Mesenchymal stem cell (in vitro differentiated cells and primary cell): ENCODE measurements around the gene LIPE. TPM values are rescaled to one million over a fixed set of nuclear protein-coding genes. Genes with fewer than 3 reads are reported as not detected.

Source experiments
- DNase-seq: peaks from one replicate; pipeline ENCODE4 v3.0.0-alpha.2; 2013
- H2AFZ ChIP-seq: one replicate; pipeline ENCODE4 v1.6.1; 2013; ENCODE audit warnings: low read depth, mild to moderate bottlenecking, control low read depth, inconsistent platforms, low read length, moderate library complexity
- H2AK5ac ChIP-seq: 2 replicates; pipeline ENCODE4 v1.6.1; 2013; ENCODE audit warnings: low read length, moderate library complexity, mild to moderate bottlenecking, inconsistent platforms; ENCODE audit not compliant: severe bottlenecking
- H2BK120ac ChIP-seq: one replicate; pipeline ENCODE4 v1.6.1; 2013; ENCODE audit warnings: low read depth, mild to moderate bottlenecking, inconsistent platforms, low read length, moderate library complexity
- H2BK12ac ChIP-seq, 2 experiments: one replicate each; pipeline ENCODE4 v1.6.1; 2013; ENCODE audit warnings: inconsistent platforms in 2 of 2, low read length in 2 of 2, mild to moderate bottlenecking in 2 of 2, moderate library complexity in 2 of 2, control low read depth in 1 of 2
- H2BK15ac ChIP-seq: one replicate; pipeline ENCODE4 v1.6.1; 2013; ENCODE audit warnings: mild to moderate bottlenecking, low read depth, inconsistent platforms; ENCODE audit not compliant: poor library complexity, severe bottlenecking
- H2BK5ac ChIP-seq: 2 replicates; pipeline ENCODE4 v1.6.1; 2013; ENCODE audit warnings: low read depth, mild to moderate bottlenecking, low read length, control low read depth, inconsistent platforms; ENCODE audit not compliant: poor library complexity, severe bottlenecking
- H3K14ac ChIP-seq, 2 experiments: one replicate each; pipeline ENCODE4 v1.6.1; 2013; ENCODE audit warnings: inconsistent platforms in 2 of 2, low read length in 2 of 2, control low read depth in 1 of 2, mild to moderate bottlenecking in 1 of 2, moderate library complexity in 1 of 2
- H3K18ac ChIP-seq, 2 experiments: one replicate each; pipeline ENCODE4 v1.6.1; 2013; ENCODE audit warnings: inconsistent platforms in 2 of 2, low read length in 2 of 2, control low read depth in 1 of 2, low read depth in 1 of 2, mild to moderate bottlenecking in 1 of 2
- H3K23ac ChIP-seq, 2 experiments: one replicate each; pipeline ENCODE4 v1.6.1; 2013; ENCODE audit warnings: inconsistent platforms in 2 of 2, low read length in 2 of 2, mild to moderate bottlenecking in 2 of 2, moderate library complexity in 2 of 2, control low read depth in 1 of 2
- H3K27ac ChIP-seq: 2 replicates; pipeline ENCODE4 v1.5.1; 2013; ENCODE audit warnings: mild to moderate bottlenecking, moderate library complexity, low read length, control low read depth, inconsistent platforms; ENCODE audit not compliant: poor library complexity, severe bottlenecking
- H3K27me3 ChIP-seq, 2 experiments: 2 replicates each; pipeline versions ENCODE4 v1.6.1 to v1.7.0; 2013; ENCODE audit warnings: low read length in 2 of 2, mild to moderate bottlenecking in 2 of 2, moderate library complexity in 2 of 2, control low read depth in 1 of 2, inconsistent platforms in 1 of 2; ENCODE audit not compliant: control insufficient read depth in 1 of 2, insufficient read depth in 1 of 2
- H3K36me3 ChIP-seq, 2 experiments: 2 replicates each; pipeline versions ENCODE4 v1.6.1 to v1.7.0; 2013; ENCODE audit warnings: low read length in 2 of 2, control low read depth in 1 of 2, inconsistent platforms in 1 of 2, low read depth in 1 of 2, mild to moderate bottlenecking in 1 of 2; ENCODE audit not compliant: insufficient read depth in 2 of 2, control insufficient read depth in 1 of 2
- H3K4ac ChIP-seq, 2 experiments: one replicate each; pipeline ENCODE4 v1.6.1; 2013; ENCODE audit warnings: inconsistent platforms in 2 of 2, low read length in 2 of 2, mild to moderate bottlenecking in 2 of 2, moderate library complexity in 2 of 2, control low read depth in 1 of 2, low read depth in 1 of 2
- H3K4me1 ChIP-seq: 2 replicates; pipeline ENCODE4 v1.6.1; 2013; ENCODE audit warnings: low read depth, low read length, control low read depth; ENCODE audit not compliant: control insufficient read depth, insufficient read depth
- H3K4me2 ChIP-seq: 2 replicates; pipeline ENCODE4 v1.6.1; 2013; ENCODE audit warnings: low read length, mild to moderate bottlenecking, inconsistent platforms; ENCODE audit not compliant: poor library complexity, severe bottlenecking
- H3K4me3 ChIP-seq, 2 experiments: 2 replicates each; pipeline versions ENCODE4 v1.5.1 to v1.7.0; 2013; ENCODE audit warnings: low read length in 2 of 2, mild to moderate bottlenecking in 2 of 2, control low read depth in 1 of 2, low read depth in 1 of 2; ENCODE audit not compliant: insufficient read depth in 1 of 2
- H3K79me1 ChIP-seq: replicated peaks from 2 replicates; pipeline ENCODE4 v1.6.1; 2013; ENCODE audit warnings: mild to moderate bottlenecking, control low read depth, low read length, inconsistent platforms; ENCODE audit not compliant: poor library complexity, severe bottlenecking
- H3K9ac ChIP-seq: 2 replicates; pipeline ENCODE4 v1.7.0; 2013; ENCODE audit warnings: mild to moderate bottlenecking, low read length, moderate library complexity
- H3K9me3 ChIP-seq: 2 replicates; pipeline ENCODE4 v1.7.0; 2013; ENCODE audit warnings: mild to moderate bottlenecking, low read length; ENCODE audit not compliant: control insufficient read depth
- H4K8ac ChIP-seq: one replicate; pipeline ENCODE4 v1.6.1; 2013; ENCODE audit warnings: inconsistent platforms, mild to moderate bottlenecking, low read length, moderate library complexity
- H4K91ac ChIP-seq: one replicate; pipeline ENCODE4 v1.6.1; 2013; ENCODE audit warnings: mild to moderate bottlenecking, low read length, inconsistent platforms
- WGBS: methylation state at CpG from one replicate; pipeline ENCODE4 v1.1.7; 2013; ENCODE audit warnings: mixed read lengths; 5-methylcytosine and 5-hydroxymethylcytosine counted together
- polyA plus RNA-seq, 2 experiments: library from polyadenylated mRNA; stranded (reverse); fragments of 200-250 nt; gene quantifications; one replicate each; pipeline ENCODE4 v1.2.3, GENCODE V29; 2013

LIPE gene
- 1.6 TPM for polyA plus RNA-seq (2013, experiment 1 of 2)
- polyA plus RNA-seq (2013, experiment 2 of 2) = 2.0 TPM

DNA sequence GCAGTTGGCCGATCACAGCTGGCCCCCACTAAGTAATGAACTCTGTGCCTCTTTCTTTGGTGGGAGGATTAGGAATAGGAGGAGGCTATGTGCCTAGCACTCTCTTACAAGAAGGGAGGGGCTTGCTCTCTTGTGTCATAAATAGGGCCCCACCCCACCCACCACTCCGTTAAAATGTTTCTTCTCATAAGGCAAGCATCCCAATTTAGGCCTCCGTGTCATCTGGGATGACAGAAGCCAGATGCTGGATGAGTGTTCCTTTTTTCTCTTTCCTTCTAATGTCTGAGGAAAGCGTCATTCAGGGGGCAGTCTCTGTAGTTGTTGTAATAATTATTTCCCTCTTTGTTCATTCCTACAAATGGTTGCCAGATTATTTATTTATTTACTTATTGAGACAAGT is at the start of gene LIPE:
LIPE (minus strand) TSS at position 76 of the 400 bp plus-strand sequence. CDS start 239 bp downstream, outside the sequence.
- no peak within 1 kb of the TSS for H3K18ac ChIP-seq
- H2BK120ac ChIP-seq = no peak within 1 kb of the TSS
- no peak within 1 kb of the TSS for H2BK15ac ChIP-seq
- H3K36me3 ChIP-seq = no peaks in the 10 kb centered on the region
- no peak within 1 kb of the TSS for H3K4me2 ChIP-seq
- H3K14ac ChIP-seq = no peak within 1 kb of the TSS
- no peak within 1 kb of the TSS for H3K27ac ChIP-seq
- no peak within 1 kb of the TSS for H3K23ac ChIP-seq
- no peak within 1 kb of the TSS for H2AFZ ChIP-seq
- H3K27me3 ChIP-seq = peaks cover 14 to 17% of the 10 kb centered on the region in 2 experiments
- H2BK5ac ChIP-seq = no peak within 1 kb of the TSS
- no peak within 1 kb of the TSS for H3K4me3 ChIP-seq
- H2AK5ac ChIP-seq = no peak within 1 kb of the TSS
- peak within 1 kb of the TSS in 1 of 2 experiments; percentile 18 for H2BK12ac ChIP-seq
- no peak within 1 kb of the TSS for H4K8ac ChIP-seq
- peaks cover 15% of the 10 kb centered on the region for H3K4me1 ChIP-seq
- H3K4ac ChIP-seq = no peak within 1 kb of the TSS
- no peaks in the 10 kb centered on the region for H3K79me1 ChIP-seq
- peak; percentile 71 for DNase-seq
- H4K91ac ChIP-seq = no peak within 1 kb of the TSS
- WGBS = 42% methylated on average over 2 of the region's 4 CpGs
- H3K9ac ChIP-seq = no peak within 1 kb of the TSS
- H3K9me3 ChIP-seq = no peaks in the 10 kb centered on the region

GRCh38 chr19:42475366-42475765 is 48.2 kb upstream of the LIPE start:
- Histone ChIP-seq H3K4me1 (no peaks in the 10 kb centered on the region), H3K23ac (no peak overlapping the region), H2BK12ac (no peak overlapping the region), H2AK5ac (no peak overlapping the region), H2BK5ac (no peak overlapping the region), H3K4me3 (no peak overlapping the region), H2AFZ (no peak overlapping the region), H3K9me3 (no peaks in the 10 kb centered on the region), H3K4me2 (no peak overlapping the region), H3K79me1 (no peaks in the 10 kb centered on the region), H3K4ac (no peak overlapping the region), H2BK120ac (no peak overlapping the region), H4K8ac (no peak overlapping the region), H3K27me3 (peaks cover 7 to 62% of the 10 kb centered on the region in 2 experiments), H2BK15ac (no peak overlapping the region), H3K36me3 (no peaks in the 10 kb centered on the region), H4K91ac (no peak overlapping the region), H3K18ac (no peak overlapping the region), H3K27ac (no peak overlapping the region), H3K9ac (no peak overlapping the region), H3K14ac (no peak overlapping the region)
- DNase-seq = no peak
- 75% methylated on average over 1 of the region's 4 CpGs for WGBS

- Histone ChIP-seq H3K9ac (no peak overlapping the region), H3K4me2 (no peak overlapping the region), H2AK5ac (no peak overlapping the region), H3K9me3 (no peaks in the 10 kb centered on the region), H4K91ac (no peak overlapping the region), H3K4ac (no peak overlapping the region), H2BK120ac (no peak overlapping the region), H3K4me3 (no peak overlapping the region), H2AFZ (no peak overlapping the region), H3K27me3 (peaks cover 7 to 68% of the 10 kb centered on the region in 2 experiments), H3K79me1 (no peaks in the 10 kb centered on the region), H4K8ac (no peak overlapping the region), H2BK15ac (no peak overlapping the region), H3K23ac (no peak overlapping the region), H3K14ac (no peak overlapping the region), H2BK5ac (no peak overlapping the region), H2BK12ac (no peak overlapping the region), H3K4me1 (no peaks in the 10 kb centered on the region), H3K27ac (no peak overlapping the region), H3K36me3 (no peaks in the 10 kb centered on the region), H3K18ac (no peak overlapping the region)
- no peak for DNase-seq
- 41% methylated on average over 4 of the region's 4 CpGs for WGBS
These were observed 47.6 kb upstream of the LIPE start for GRCh38 chr19:42474743-42475142.

DNA sequence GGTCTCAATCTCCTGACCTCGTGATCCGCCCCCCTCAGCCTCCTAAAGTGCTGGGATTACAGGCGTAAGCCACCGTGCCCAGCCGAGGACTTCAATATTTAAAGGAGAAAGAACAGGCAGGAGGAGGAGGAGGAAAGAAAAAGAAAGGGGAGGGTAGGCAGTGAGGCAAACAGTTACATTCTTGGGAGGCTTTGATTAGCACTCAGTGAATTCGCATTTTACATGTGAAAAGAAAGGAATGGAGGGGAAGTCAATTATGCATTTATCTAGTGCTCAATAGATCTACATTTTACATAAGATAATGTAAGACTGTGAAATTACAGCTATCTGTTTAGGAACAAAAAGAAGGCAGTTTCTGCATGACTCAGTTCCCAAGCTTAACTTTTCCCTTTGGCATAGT is 46.5 kb upstream of the LIPE start:
- peaks cover 7 to 71% of the 10 kb centered on the region in 2 experiments for H3K27me3 ChIP-seq
- H3K4ac ChIP-seq = no peak overlapping the region
- no peaks in the 10 kb centered on the region for H3K4me1 ChIP-seq
- H3K4me3 ChIP-seq = no peak overlapping the region
- H3K4me2 ChIP-seq = no peak overlapping the region
- H3K9me3 ChIP-seq = no peaks in the 10 kb centered on the region
- H4K8ac ChIP-seq = no peak overlapping the region
- H2BK5ac ChIP-seq = no peak overlapping the region
- H3K14ac ChIP-seq = no peak overlapping the region
- no peaks in the 10 kb centered on the region for H3K79me1 ChIP-seq
- H3K9ac ChIP-seq = no peak overlapping the region
- no peak for DNase-seq
- 24% methylated on average over 6 of the region's 6 CpGs for WGBS
- H3K18ac ChIP-seq = no peak overlapping the region
- no peak overlapping the region for H3K23ac ChIP-seq
- no peak overlapping the region for H4K91ac ChIP-seq
- H2AK5ac ChIP-seq = no peak overlapping the region
- H3K27ac ChIP-seq = no peak overlapping the region
- H3K36me3 ChIP-seq = no peaks in the 10 kb centered on the region
- no peak overlapping the region for H2BK120ac ChIP-seq
- H2BK15ac ChIP-seq = no peak overlapping the region
- no peak overlapping the region for H2AFZ ChIP-seq
- no peak overlapping the region for H2BK12ac ChIP-seq
